ENCODE data around the gene CADM1.

The CADM1 gene

DNA sequence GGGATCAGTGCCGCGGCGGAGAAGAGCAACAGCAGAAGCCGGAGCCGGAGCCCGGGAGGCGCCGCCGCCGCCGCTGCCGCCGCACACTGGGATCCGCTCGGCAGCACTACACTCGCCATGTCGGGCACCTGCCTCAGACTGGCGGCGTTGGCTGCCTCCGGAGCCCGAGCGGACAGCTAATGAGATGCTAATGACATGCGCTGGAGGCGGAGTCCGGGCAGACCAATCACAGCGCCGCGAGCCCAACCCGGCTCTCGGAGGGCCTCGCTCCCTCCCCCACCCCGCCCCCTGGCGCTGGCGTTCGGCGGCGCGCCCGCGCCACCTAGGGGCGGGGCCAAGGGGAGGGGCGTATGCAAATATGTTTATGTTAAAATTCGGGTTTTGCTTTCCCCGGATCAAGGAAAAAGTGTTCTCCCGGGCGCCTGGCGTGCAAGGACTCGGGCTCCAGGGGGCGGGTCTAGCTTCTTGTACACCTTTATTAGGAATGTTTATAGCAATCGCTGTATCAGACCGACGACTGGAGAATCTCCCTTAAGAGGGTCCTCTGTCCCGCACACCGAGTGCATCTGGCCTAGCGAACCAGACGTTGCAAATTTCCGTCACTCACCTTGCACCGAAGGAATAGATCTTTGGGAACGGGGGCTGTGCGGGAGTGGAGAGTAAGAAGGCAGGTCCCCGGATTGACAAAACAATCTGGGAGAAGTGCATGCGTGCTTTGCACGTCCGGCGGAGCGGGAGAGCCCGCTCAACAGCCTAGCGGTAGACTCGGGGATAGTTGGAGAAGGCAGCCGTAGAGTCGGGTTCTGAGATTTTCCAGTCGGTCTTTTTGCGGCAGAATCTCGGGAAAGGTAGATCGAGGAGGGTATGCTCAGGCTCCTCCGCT, at the start of gene CADM1:
CADM1 (minus strand) TSS at position 140 of the 883 bp plus-strand sequence.
- DNase-seq (ENCODE audit: low read depth in 1 of 2, low spot score in 1 of 2): peak; percentile 90 to 99
- in situ Hi-C loops (cut with HindIII; ENCODE audit: low pct_unique_long_range_greater_than_20kb, low sequenced_read_pairs): no loop called here
- TF ChIP-seq JUND (IDR thresholded peaks at IDR 0.05; ENCODE audit: low read depth): no peak

DNA sequence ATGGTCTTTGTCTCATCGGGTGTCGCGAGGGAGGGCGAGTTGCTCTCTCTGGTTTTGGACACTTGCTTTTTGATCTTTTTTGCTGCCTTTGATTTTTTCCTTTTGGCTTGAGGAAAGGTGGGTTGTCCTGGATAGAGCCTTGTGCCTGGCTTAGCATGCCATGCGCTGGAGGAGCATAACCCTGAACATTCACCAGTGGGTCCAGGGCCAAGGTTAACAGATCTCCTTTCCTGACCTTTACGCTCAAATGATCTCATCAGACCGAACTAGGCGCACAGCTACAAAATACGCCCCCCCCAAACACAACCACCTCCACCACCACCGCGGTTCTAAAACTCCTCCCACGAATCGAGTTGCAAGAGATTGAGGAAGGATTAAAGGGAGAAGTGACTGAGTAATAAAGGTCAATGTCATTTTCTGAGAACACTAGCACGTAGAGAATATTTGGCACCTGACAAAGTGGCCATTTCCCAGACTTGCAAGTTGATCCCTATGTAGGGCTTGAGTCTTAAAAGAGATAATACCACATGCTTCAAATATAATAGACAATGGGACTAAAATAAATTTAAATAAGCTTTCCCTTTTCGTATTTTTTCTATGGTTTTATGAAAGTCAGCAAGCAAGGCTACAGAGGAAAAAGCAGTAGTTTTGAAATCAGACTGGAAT, 48.7 kb upstream of the CADM1 start:
- in situ Hi-C loops (cut with HindIII; ENCODE audit: low pct_unique_long_range_greater_than_20kb, low sequenced_read_pairs): no loop called here

GRCh38 chr11:115552151-115552772, 48.0 kb upstream of the CADM1 start:
- no peak for DNase-seq (ENCODE audit: low read depth in 1 of 2, low spot score in 1 of 2)
- TF ChIP-seq JUND (IDR thresholded peaks at IDR 0.05; ENCODE audit: low read depth): no peak
- in situ Hi-C loops (cut with HindIII; ENCODE audit: low pct_unique_long_range_greater_than_20kb, low sequenced_read_pairs): no loop called here

More for the DNA sequence above, 48.7 kb upstream of the CADM1 start:
- DNase-seq (ENCODE audit: low read depth in 1 of 2, low spot score in 1 of 2): no peak
- no peak for TF ChIP-seq JUND (IDR thresholded peaks at IDR 0.05; ENCODE audit: low read depth)

GRCh38 chr11:115550291-115551059, 46.3 kb upstream of the CADM1 start:
- in situ Hi-C loops (cut with HindIII; ENCODE audit: low pct_unique_long_range_greater_than_20kb, low sequenced_read_pairs): no loop called here
- peak in 1 of 2 experiments; percentile 93 for DNase-seq (ENCODE audit: low read depth in 1 of 2, low spot score in 1 of 2)
- TF ChIP-seq JUND (IDR thresholded peaks at IDR 0.05; ENCODE audit: low read depth): peak; percentile 46; the same call in 1 of the 2 replicates

- in situ Hi-C loops (cut with HindIII; ENCODE audit: low pct_unique_long_range_greater_than_20kb, low sequenced_read_pairs): no loop called here
- no peak for TF ChIP-seq JUND (IDR thresholded peaks at IDR 0.05; ENCODE audit: low read depth)
- peak in 1 of 2 experiments; percentile 47 for DNase-seq (ENCODE audit: low read depth in 1 of 2, low spot score in 1 of 2)
Measured at GRCh38 chr11:115548878-115549528, 44.8 kb upstream of the CADM1 start.

GRCh38 chr11:115545581-115546210, 41.5 kb upstream of the CADM1 start:
- DNase-seq (ENCODE audit: low read depth in 1 of 2, low spot score in 1 of 2): no peak
- in situ Hi-C loops (cut with HindIII; ENCODE audit: low pct_unique_long_range_greater_than_20kb, low sequenced_read_pairs): no loop called here
- TF ChIP-seq JUND (IDR thresholded peaks at IDR 0.05; ENCODE audit: low read depth): no peak

DNA sequence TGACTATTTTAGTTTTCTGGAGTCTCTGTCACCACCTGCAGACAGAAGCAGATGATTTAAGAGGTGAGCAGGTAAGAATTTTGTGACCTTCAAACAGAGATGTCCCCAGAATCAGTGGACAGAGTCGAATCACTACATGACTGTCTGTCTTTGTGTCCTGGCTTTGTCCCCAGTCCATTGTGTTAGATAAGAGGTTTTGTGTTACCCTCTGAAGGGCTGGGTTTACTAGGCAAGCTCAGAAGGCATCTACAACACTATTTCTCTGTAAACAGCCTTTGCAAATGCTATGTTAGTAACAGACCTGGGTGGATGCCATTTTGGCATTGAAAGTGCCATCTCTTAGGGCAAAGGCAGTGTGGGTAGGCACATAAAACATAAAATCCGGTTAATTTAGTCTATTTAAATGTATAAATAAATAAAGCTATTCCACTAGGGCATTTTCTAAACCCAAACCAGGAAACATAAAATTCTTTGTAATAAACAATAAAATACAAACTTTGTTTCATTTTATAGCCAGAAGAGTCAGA, 40.3 kb upstream of the CADM1 start:
- DNase-seq (ENCODE audit: low read depth in 1 of 2, low spot score in 1 of 2): no peak
- TF ChIP-seq JUND (IDR thresholded peaks at IDR 0.05; ENCODE audit: low read depth): no peak
- in situ Hi-C loops (cut with HindIII; ENCODE audit: low pct_unique_long_range_greater_than_20kb, low sequenced_read_pairs): no loop called here

DNA sequence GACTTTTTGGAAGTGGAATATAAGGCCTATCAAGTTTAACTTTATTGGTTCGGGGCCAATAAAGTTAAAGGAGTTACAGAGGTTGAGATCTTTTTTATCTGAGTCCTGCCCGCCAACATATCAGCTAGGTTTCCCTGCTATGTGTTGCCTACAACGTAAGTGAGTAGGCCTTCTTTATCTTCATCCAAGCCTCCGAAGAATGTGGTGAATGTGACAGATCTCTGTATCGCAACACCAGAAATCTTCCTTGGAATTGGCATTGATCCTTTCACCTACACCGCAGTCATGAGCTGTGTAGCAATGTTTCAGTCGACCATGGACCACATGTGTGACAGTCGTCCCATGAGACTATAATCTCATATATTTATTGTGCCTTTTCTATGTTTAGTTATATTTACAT, 37.3 kb upstream of the CADM1 start:
- DNase-seq (ENCODE audit: low read depth in 1 of 2, low spot score in 1 of 2): no peak
- no peak for TF ChIP-seq JUND (IDR thresholded peaks at IDR 0.05; ENCODE audit: low read depth)
- in situ Hi-C loops (cut with HindIII; ENCODE audit: low pct_unique_long_range_greater_than_20kb, low sequenced_read_pairs): no loop called here

GRCh38 chr11:115539844-115540243, 35.6 kb upstream of the CADM1 start:
- no peak for TF ChIP-seq JUND (IDR thresholded peaks at IDR 0.05; ENCODE audit: low read depth)
- no peak for DNase-seq (ENCODE audit: low read depth in 1 of 2, low spot score in 1 of 2)
- in situ Hi-C loops (cut with HindIII; ENCODE audit: low pct_unique_long_range_greater_than_20kb, low sequenced_read_pairs): no loop called here

DNA sequence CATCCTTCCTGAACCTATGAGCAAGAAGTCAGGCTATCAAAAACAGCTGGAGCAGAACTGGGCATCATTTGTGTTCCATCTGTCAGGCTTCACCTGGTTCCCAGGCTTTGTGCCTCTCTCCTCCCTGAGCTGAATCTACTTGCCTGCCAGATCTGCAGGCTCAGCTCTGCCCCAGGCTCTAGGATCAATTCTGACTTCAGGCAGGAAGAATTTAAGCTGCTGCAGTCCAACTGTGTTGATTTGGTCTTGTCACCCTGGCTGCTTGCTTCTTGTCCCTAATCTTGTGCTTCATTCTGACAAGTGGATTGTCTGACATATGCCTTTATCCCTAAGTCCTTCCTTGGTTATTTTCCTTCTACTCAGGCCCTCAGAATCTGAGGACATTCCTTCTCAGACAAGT, 31.6 kb upstream of the CADM1 start:
- in situ Hi-C loops (cut with HindIII; ENCODE audit: low pct_unique_long_range_greater_than_20kb, low sequenced_read_pairs): no loop called here
- TF ChIP-seq JUND (IDR thresholded peaks at IDR 0.05; ENCODE audit: low read depth): no peak
- DNase-seq (ENCODE audit: low read depth in 1 of 2, low spot score in 1 of 2): peak in 1 of 2 experiments; percentile 15

- in situ Hi-C loops (cut with HindIII; ENCODE audit: low pct_unique_long_range_greater_than_20kb, low sequenced_read_pairs): no loop called here
- no peak for DNase-seq (ENCODE audit: low read depth in 1 of 2, low spot score in 1 of 2)
- TF ChIP-seq JUND (IDR thresholded peaks at IDR 0.05; ENCODE audit: low read depth): no peak
Measured at GRCh38 chr11:115530752-115531151, 26.5 kb upstream of the CADM1 start.
